ENCODE measurements around the gene NELL1. TPM values are rescaled to one million over a fixed set of nuclear protein-coding genes. Genes with fewer than 3 reads are reported as not detected.
A peak's percentile ranks its signal among the peaks of the same experiment; 100 is the strongest.
"Not testable (repeated sequence)": the region's sequence is repeated elsewhere in the genome, so short reads cannot be mapped to it uniquely, and the experiment has no call there.

Gene NELL1
- total and polyA plus RNA-seq, 5 donors from 2014 or later: not detected

- Mint-ChIP-seq H3K9me3 (peaks cover 0 to 6% (median 4%) of the 10 kb centered on the region in 7 donors), H3K36me3 (no peaks in the 10 kb centered on the region), H3K4me1 (no peaks in the 10 kb centered on the region), H3K27me3 (no peaks in the 10 kb centered on the region), H3K4me3 (no peak overlapping the region), H3K27ac (peak overlapping the region in 1 of 3 donors; percentile 3)
- H3K36me3 ChIP-seq (ENCODE audit: control insufficient read depth, insufficient read depth, low read length): no peaks in the 10 kb centered on the region
- H3K4me3 ChIP-seq (ENCODE audit: low read depth, low read length): no peak overlapping the region
- ATAC-seq (ENCODE audit: low read depth in 2 of 2): no peak
- no peak for DNase-seq
- no peaks in the 10 kb centered on the region for H3K4me1 ChIP-seq (ENCODE audit: control insufficient read depth, insufficient read depth, low read length, poor library complexity, severe bottlenecking)
- no peaks in the 10 kb centered on the region for H3K9me3 ChIP-seq (ENCODE audit: control insufficient read depth in 2 of 2, low read length in 2 of 2)
- H3K27ac ChIP-seq (ENCODE audit: insufficient read depth, low read length, poor library complexity, severe bottlenecking): no peak overlapping the region
- no peaks in the 10 kb centered on the region for H3K27me3 ChIP-seq (ENCODE audit: control insufficient read depth, insufficient read depth, low read length)
These were observed 185.0 kb downstream of the NELL1 start for GRCh38 chr11:20854215-20854955.

DNA sequence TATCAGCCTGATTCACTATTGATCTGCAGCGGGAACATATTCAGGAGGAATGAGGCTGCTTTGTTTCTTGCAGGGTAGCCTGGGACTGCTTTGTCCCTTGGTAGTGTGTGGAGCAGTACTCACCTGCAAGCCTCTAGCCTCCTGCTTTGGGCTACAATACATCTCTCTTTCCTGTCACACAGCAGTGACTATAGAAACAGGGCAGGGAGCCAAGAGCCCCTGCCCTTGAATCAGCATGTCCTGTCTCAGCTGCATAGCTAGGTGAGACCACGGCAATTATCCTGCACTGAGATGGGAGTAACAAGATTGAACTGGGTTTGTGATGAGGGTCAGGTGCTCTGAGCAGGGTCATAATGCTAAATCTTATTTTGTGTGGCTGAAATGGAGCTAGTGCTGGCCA is 191.9 kb downstream of the NELL1 start:
- no peak for ATAC-seq (ENCODE audit: low read depth in 2 of 2)
- no peaks in the 10 kb centered on the region for H3K36me3 Mint-ChIP-seq
- DNase-seq: no peak
- Histone ChIP-seq H3K4me1 (ENCODE audit: control insufficient read depth, insufficient read depth, low read length, poor library complexity, severe bottlenecking) (no peaks in the 10 kb centered on the region), H3K9me3 (ENCODE audit: control insufficient read depth in 2 of 2, low read length in 2 of 2) (no peaks in the 10 kb centered on the region), H3K27ac (ENCODE audit: insufficient read depth, low read length, poor library complexity, severe bottlenecking) (no peak overlapping the region), H3K36me3 (ENCODE audit: control insufficient read depth, insufficient read depth, low read length) (no peaks in the 10 kb centered on the region), H3K27me3 (ENCODE audit: control insufficient read depth, insufficient read depth, low read length) (no peaks in the 10 kb centered on the region), H3K4me3 (ENCODE audit: low read depth, low read length) (no peak overlapping the region)
- no peaks in the 10 kb centered on the region for H3K27me3 Mint-ChIP-seq
- no peak overlapping the region for H3K4me3 Mint-ChIP-seq
- no peak overlapping the region for H3K27ac Mint-ChIP-seq
- H3K9me3 Mint-ChIP-seq: peaks cover 0 to 8% (median 3%) of the 10 kb centered on the region in 7 donors
- no peaks in the 10 kb centered on the region for H3K4me1 Mint-ChIP-seq

GRCh38 chr11:20862263-20862662 is 192.9 kb downstream of the NELL1 start:
- not testable (repeated sequence) for H3K9me3 Mint-ChIP-seq; ATAC-seq (ENCODE audit: low read depth in 2 of 2); H3K27me3 Mint-ChIP-seq; H3K4me3 Mint-ChIP-seq; H3K36me3 Mint-ChIP-seq; H3K4me1 Mint-ChIP-seq; H3K4me1 ChIP-seq (ENCODE audit: control insufficient read depth, insufficient read depth, low read length, poor library complexity, severe bottlenecking); DNase-seq; H3K27ac Mint-ChIP-seq; H3K9me3 ChIP-seq (ENCODE audit: control insufficient read depth in 2 of 2, low read length in 2 of 2); H3K36me3 ChIP-seq (ENCODE audit: control insufficient read depth, insufficient read depth, low read length); H3K27ac ChIP-seq (ENCODE audit: insufficient read depth, low read length, poor library complexity, severe bottlenecking); H3K4me3 ChIP-seq (ENCODE audit: low read depth, low read length); H3K27me3 ChIP-seq (ENCODE audit: control insufficient read depth, insufficient read depth, low read length)

- no peak for DNase-seq
- Histone ChIP-seq H3K4me3 (ENCODE audit: low read depth, low read length) (no peak overlapping the region), H3K27me3 (ENCODE audit: control insufficient read depth, insufficient read depth, low read length) (no peaks in the 10 kb centered on the region), H3K4me1 (ENCODE audit: control insufficient read depth, insufficient read depth, low read length, poor library complexity, severe bottlenecking) (no peaks in the 10 kb centered on the region), H3K9me3 (ENCODE audit: control insufficient read depth in 2 of 2, low read length in 2 of 2) (no peaks in the 10 kb centered on the region), H3K27ac (ENCODE audit: insufficient read depth, low read length, poor library complexity, severe bottlenecking) (no peak overlapping the region), H3K36me3 (ENCODE audit: control insufficient read depth, insufficient read depth, low read length) (no peaks in the 10 kb centered on the region)
- peaks cover 0 to 9% (median 2%) of the 10 kb centered on the region in 7 donors for H3K9me3 Mint-ChIP-seq
- no peak for ATAC-seq (ENCODE audit: low read depth in 2 of 2)
- no peak overlapping the region for H3K4me3 Mint-ChIP-seq
- H3K36me3 Mint-ChIP-seq: no peaks in the 10 kb centered on the region
- no peaks in the 10 kb centered on the region for H3K27me3 Mint-ChIP-seq
- H3K27ac Mint-ChIP-seq: no peak overlapping the region
- no peaks in the 10 kb centered on the region for H3K4me1 Mint-ChIP-seq
These were observed 195.2 kb downstream of the NELL1 start for GRCh38 chr11:20864628-20865027.

DNA sequence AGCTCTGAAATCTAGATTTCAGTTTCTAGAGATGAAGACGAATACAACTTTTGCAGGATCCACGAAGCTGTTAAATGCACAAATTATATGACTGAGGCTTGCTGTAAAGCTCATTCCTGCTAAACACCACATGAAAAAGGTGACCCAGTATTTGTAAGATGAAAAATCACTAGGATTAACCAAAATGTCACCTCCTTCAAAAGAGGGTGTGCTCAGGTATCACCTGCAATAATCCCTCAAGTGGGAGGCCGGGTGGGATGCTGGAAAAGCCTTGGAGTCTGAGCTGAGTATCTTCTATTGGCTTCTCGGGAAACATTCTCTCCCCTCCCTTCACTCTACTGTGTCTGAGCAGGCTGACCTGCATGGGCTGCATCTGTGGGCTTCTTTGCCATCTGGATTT is 195.8 kb downstream of the NELL1 start:
- H3K27ac Mint-ChIP-seq: no peak overlapping the region
- no peaks in the 10 kb centered on the region for H3K27me3 Mint-ChIP-seq
- H3K4me1 Mint-ChIP-seq: no peaks in the 10 kb centered on the region
- no peak overlapping the region for H3K27ac ChIP-seq (ENCODE audit: insufficient read depth, low read length, poor library complexity, severe bottlenecking)
- H3K9me3 Mint-ChIP-seq: peaks cover 0 to 7% (median 2%) of the 10 kb centered on the region in 7 donors
- H3K36me3 ChIP-seq (ENCODE audit: control insufficient read depth, insufficient read depth, low read length): no peaks in the 10 kb centered on the region
- ATAC-seq (ENCODE audit: low read depth in 2 of 2) (no peak), DNase-seq (no peak)
- no peaks in the 10 kb centered on the region for H3K36me3 Mint-ChIP-seq
- no peaks in the 10 kb centered on the region for H3K9me3 ChIP-seq (ENCODE audit: control insufficient read depth in 2 of 2, low read length in 2 of 2)
- no peak overlapping the region for H3K4me3 Mint-ChIP-seq
- H3K27me3 ChIP-seq (ENCODE audit: control insufficient read depth, insufficient read depth, low read length): no peaks in the 10 kb centered on the region
- no peak overlapping the region for H3K4me3 ChIP-seq (ENCODE audit: low read depth, low read length)
- no peaks in the 10 kb centered on the region for H3K4me1 ChIP-seq (ENCODE audit: control insufficient read depth, insufficient read depth, low read length, poor library complexity, severe bottlenecking)

GRCh38 chr11:20869123-20869522 is 199.7 kb downstream of the NELL1 start:
- Histone ChIP-seq H3K9me3 (ENCODE audit: control insufficient read depth in 2 of 2, low read length in 2 of 2) (no peaks in the 10 kb centered on the region), H3K27ac (ENCODE audit: insufficient read depth, low read length, poor library complexity, severe bottlenecking) (no peak overlapping the region), H3K4me3 (ENCODE audit: low read depth, low read length) (no peak overlapping the region), H3K36me3 (ENCODE audit: control insufficient read depth, insufficient read depth, low read length) (no peaks in the 10 kb centered on the region), H3K4me1 (ENCODE audit: control insufficient read depth, insufficient read depth, low read length, poor library complexity, severe bottlenecking) (no peaks in the 10 kb centered on the region), H3K27me3 (ENCODE audit: control insufficient read depth, insufficient read depth, low read length) (no peaks in the 10 kb centered on the region)
- ATAC-seq (ENCODE audit: low read depth in 2 of 2) (no peak), DNase-seq (no peak)
- Mint-ChIP-seq H3K4me1 (no peaks in the 10 kb centered on the region), H3K9me3 (peaks cover 0 to 5% (median 2%) of the 10 kb centered on the region in 7 donors), H3K27ac (no peak overlapping the region), H3K36me3 (no peaks in the 10 kb centered on the region), H3K4me3 (no peak overlapping the region), H3K27me3 (no peaks in the 10 kb centered on the region)

- Histone ChIP-seq H3K4me3 (ENCODE audit: low read depth, low read length) (no peak overlapping the region), H3K27me3 (ENCODE audit: control insufficient read depth, insufficient read depth, low read length) (no peaks in the 10 kb centered on the region), H3K9me3 (ENCODE audit: control insufficient read depth in 2 of 2, low read length in 2 of 2) (no peaks in the 10 kb centered on the region), H3K36me3 (ENCODE audit: control insufficient read depth, insufficient read depth, low read length) (no peaks in the 10 kb centered on the region), H3K4me1 (ENCODE audit: control insufficient read depth, insufficient read depth, low read length, poor library complexity, severe bottlenecking) (no peaks in the 10 kb centered on the region), H3K27ac (ENCODE audit: insufficient read depth, low read length, poor library complexity, severe bottlenecking) (no peak overlapping the region)
- Mint-ChIP-seq H3K36me3 (no peaks in the 10 kb centered on the region), H3K4me3 (no peak overlapping the region), H3K27ac (no peak overlapping the region), H3K9me3 (peaks cover 0 to 4% (median 0%) of the 10 kb centered on the region in 7 donors), H3K27me3 (no peaks in the 10 kb centered on the region), H3K4me1 (no peaks in the 10 kb centered on the region)
- no peak for ATAC-seq (ENCODE audit: low read depth in 2 of 2)
- DNase-seq: peak in 1 of 3 donors; percentile 3
These were observed 203.7 kb downstream of the NELL1 start for GRCh38 chr11:20873054-20873453.

GRCh38 chr11:20874358-20874757 is 205.0 kb downstream of the NELL1 start:
- no peaks in the 10 kb centered on the region for H3K36me3 ChIP-seq (ENCODE audit: control insufficient read depth, insufficient read depth, low read length)
- H3K9me3 Mint-ChIP-seq: peaks cover 0 to 4% (median 2%) of the 10 kb centered on the region in 7 donors
- DNase-seq (no peak), ATAC-seq (ENCODE audit: low read depth in 2 of 2) (no peak)
- no peaks in the 10 kb centered on the region for H3K27me3 Mint-ChIP-seq
- no peak overlapping the region for H3K27ac Mint-ChIP-seq
- no peak overlapping the region for H3K4me3 ChIP-seq (ENCODE audit: low read depth, low read length)
- H3K36me3 Mint-ChIP-seq: no peaks in the 10 kb centered on the region
- H3K4me1 ChIP-seq (ENCODE audit: control insufficient read depth, insufficient read depth, low read length, poor library complexity, severe bottlenecking): no peaks in the 10 kb centered on the region
- H3K27me3 ChIP-seq (ENCODE audit: control insufficient read depth, insufficient read depth, low read length): no peaks in the 10 kb centered on the region
- no peaks in the 10 kb centered on the region for H3K9me3 ChIP-seq (ENCODE audit: control insufficient read depth in 2 of 2, low read length in 2 of 2)
- no peak overlapping the region for H3K4me3 Mint-ChIP-seq
- no peak overlapping the region for H3K27ac ChIP-seq (ENCODE audit: insufficient read depth, low read length, poor library complexity, severe bottlenecking)
- no peaks in the 10 kb centered on the region for H3K4me1 Mint-ChIP-seq
